Activated T-helper 1 cell treated with anti-CD3 and anti-CD28 coated beads, Interleukin-2, amount 50 U/mL, for 16 hours (primary cell): ENCODE measurements around the gene ST8SIA1.

ENCODE experiments used
- DNase-seq, 2 donors: peaks; one replicate each; pipeline ENCODE4 v3.0.0-alpha.2; 2020; ENCODE audit warnings: low read depth in 1 of 2, low spot score in 1 of 2

The ST8SIA1 gene

DNA sequence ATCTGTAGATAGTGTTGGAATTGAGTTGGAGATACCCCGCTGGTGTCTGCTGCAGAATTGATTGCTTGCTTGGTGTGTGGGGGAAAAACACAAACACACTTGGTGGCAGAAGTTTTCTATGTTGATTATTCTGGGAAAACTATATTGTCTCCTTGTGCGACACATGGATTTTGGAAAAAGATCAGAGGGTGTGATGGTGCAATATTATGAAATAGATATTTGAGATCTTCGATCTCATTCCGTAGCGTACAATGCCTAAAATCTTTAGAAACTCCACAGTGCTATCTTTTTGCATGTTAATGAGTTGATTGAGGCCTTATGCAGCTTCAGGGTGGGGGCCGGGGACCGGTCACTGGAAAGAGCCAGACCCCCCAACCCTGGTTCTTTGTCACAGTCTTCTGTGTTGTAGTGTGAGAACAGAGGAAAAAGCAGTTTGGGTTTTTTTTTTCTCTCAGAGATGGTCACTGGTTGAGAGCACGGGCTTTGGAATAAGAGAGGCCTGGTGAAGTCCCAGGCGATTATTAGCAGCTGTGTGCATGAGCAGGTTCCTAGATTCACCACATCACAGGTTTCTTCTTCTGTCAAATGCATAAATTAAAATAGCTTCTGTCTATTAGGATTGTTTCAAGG, 88.2 kb downstream of the ST8SIA1 start:
- DNase-seq = no peak

DNA sequence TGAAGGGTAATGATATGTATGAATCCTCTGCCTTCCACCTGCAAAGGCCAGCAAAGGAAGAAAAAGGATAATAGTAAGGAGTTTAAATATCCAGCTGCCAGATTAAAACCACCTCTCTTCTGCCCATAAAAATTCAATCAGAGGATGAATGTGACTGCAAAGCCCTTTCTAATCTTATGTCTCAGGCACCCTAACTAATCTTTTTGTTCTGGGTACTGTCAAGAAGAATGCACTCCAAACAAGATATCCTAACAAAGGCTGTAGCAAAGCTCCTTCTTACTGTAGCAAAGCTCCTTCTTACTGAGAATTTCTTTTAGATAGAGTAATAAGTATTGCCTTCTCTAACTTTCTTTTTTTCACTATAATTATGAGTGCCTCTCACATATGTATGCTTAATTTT, 91.8 kb downstream of the ST8SIA1 start:
- no peak for DNase-seq

DNA sequence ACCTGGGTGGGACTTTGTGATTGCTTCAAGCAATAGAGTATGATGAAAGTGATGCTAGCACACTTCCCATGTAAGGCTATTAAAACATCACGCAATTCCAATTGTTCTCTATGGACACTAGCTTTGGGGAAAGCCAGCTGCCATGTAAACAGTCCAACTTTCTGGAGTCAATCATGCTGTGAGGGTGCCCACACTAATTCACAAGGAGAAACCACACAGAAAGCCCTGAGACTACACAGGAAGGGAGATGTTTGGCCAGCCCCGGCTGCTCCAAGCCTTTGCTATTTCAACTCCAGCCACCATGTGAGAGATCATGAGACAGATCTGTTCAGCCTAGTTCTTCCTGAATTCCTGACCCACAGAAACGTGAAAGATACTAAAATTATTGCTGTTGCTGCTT, 96.3 kb downstream of the ST8SIA1 start:
- no peak for DNase-seq

DNA sequence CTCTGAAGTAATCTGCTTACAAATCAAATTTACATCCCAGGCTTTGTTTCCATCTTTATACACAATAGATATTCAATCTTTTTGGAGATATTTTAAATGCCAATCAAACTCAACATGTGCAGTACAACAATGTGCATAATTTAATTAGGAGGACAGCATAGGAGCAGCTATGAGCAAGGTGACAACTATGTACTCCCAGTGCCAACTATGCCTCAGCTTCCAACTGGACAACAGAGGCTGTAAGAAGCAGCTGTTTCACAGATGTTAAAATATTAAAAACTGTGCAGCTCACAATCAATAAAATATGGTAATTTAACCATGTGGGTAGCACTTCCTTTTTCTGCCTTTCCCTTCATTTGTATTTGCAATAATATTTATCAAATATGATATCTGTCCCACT, 99.9 kb downstream of the ST8SIA1 start:
- DNase-seq = no peak

DNA sequence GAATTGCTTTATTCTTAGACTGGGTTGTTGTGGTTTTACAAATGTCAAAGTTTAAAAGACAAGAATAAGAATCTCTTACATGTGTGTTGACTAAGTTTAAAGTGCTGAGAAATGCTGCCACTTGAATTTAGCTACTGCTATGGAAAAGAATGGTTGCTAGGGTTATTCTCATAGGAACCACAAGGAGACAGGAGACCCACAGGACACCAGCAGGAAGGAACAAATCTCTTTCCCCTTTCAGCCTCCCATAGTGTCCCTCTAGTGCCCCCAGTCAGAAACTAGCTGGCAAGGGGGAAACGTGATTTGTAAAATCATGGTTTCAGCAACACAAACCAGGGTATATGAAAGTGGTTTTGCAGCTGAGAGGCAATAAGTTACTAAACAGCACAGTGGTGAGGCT, 102.7 kb downstream of the ST8SIA1 start:
- DNase-seq = no peak

DNA sequence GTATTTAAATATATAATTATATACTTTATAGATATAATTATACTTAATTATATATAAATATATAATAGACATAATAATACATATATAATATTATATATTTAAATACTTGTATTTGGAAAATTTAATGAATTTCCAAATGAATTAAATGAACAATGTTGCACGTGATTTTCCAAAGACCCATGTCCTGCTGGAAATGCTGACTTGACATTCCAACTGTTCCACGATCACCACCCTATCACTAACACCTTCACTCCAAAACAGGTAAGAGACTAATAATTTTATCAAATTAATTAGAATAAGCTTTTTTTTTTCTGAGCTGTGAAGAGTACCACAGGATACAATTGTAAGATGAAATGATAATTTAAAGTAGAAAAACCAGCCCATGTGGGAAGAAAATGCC, 103.4 kb downstream of the ST8SIA1 start:
- DNase-seq = no peak

- no peak for DNase-seq
These were observed 104.2 kb downstream of the ST8SIA1 start for GRCh38 chr12:22230280-22230794.

GRCh38 chr12:22229652-22230279, 104.7 kb downstream of the ST8SIA1 start:
- no peak for DNase-seq

DNA sequence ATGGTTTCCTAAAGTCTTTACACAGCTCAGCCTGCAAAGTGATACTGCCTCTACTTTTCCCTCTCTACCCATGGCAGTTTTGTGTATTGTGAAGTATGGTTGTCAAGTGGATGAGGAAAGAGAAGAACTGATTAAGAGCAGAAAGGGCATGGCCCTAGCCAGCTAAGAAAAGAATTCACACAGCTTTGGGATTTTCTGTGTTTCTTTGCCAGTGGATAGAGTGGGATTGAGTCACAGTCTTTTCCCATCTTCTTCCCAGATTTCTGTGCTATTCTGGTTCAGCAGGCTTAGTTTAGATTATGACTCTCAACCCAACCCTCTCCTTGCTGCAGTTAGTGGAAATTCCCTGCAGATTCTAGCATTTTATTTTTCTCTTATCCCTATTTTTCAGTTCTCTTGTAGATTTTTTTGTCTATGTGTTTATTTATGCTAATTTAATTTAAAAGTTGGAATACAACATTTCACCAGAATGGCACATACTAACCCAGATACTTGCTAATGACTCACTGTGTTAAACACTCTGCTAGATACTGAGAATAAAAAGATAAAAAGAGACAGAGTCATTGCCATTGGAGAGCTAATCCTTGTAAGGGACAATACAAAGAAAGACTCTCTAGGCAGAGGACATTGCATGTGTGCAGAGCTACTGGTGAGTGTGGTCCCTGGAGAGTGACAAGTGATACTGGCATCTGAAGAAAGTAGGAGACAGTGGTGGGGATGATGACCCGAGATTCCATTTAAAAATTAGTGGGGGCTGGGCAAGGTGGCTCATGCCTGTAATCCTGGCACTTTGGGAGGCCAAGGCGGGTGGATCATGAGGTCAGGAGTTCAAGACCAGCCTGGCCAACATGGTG, 106.3 kb downstream of the ST8SIA1 start:
- no peak for DNase-seq

DNA sequence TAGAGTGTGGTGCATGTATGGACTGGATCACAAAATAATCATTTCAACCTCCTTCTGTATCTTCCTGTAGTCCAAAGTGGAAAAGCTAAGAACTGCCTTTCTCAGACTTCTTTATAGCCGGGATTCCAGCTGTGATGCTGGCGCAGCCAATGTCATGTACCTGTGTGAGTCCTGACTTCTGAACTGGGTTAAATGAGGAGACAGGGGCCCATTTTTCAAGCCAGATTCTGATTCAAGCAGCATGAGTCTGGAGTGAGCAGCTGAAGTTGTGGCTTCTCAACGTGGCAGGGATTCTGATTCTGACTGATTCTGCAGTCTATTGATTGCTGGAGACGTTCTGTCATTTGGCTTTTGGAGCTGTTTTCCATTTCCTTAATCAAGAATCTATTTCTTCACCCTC, 111.2 kb downstream of the ST8SIA1 start:
- DNase-seq = no peak

- DNase-seq = no peak
These were observed 117.0 kb downstream of the ST8SIA1 start for GRCh38 chr12:22217556-22217955.

DNA sequence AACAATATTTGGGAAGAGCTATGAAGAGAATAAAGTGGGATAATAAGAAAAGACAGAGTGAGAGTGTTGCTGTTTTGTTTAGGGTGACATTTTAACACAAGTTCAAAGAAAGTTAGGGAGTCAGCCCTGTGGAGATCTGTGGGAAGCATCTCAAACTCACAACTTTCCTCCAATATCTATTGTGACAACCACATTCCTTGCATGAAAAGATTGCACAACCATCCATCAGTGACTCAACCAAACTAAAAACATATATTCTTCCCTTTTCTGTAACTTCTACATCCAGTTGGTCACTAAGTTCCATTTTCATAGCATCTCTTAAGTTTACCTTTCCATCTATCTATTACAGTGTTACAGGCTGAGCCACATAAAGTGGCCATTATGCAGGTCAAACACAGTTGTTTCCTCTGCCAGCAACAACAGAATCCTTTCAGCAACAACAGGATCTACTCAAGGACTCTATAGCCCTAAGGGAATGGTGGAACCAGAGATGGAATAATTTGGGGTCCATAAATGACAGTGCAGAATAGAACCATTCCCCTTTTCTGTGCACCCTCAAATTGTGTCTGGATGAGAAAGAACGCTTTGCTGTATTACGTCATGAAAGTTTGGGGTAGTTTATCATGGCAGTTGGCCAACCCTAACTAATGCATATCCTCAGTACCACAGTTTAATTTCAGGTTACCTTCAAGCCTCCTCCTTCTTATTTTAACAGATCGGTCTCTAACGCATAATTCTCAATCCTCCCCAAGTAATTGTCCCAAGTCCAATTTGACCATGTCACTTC, 118.8 kb downstream of the ST8SIA1 start:
- DNase-seq = no peak

DNA sequence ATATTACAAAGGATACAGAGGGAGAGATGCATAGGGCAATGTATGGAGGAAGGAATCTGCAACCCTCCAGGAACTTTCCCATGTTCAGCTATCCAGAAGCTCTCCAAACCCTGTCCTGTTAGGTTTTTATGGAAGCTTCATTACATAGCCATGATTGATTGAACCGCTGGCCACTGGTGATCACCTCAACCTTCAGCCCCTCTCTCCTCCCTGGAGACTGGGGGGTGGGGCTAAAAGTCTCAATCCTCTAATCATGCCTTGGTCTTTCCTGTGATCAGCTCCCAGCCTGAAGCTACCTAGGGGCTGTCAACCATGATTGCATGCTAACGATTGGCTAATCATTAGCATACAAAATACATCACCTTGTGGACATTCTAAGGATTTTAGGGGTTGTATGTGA, 123.4 kb downstream of the ST8SIA1 start:
- DNase-seq = no peak

- no peak for DNase-seq
These were observed 125.1 kb downstream of the ST8SIA1 start for GRCh38 chr12:22209422-22209821.

DNA sequence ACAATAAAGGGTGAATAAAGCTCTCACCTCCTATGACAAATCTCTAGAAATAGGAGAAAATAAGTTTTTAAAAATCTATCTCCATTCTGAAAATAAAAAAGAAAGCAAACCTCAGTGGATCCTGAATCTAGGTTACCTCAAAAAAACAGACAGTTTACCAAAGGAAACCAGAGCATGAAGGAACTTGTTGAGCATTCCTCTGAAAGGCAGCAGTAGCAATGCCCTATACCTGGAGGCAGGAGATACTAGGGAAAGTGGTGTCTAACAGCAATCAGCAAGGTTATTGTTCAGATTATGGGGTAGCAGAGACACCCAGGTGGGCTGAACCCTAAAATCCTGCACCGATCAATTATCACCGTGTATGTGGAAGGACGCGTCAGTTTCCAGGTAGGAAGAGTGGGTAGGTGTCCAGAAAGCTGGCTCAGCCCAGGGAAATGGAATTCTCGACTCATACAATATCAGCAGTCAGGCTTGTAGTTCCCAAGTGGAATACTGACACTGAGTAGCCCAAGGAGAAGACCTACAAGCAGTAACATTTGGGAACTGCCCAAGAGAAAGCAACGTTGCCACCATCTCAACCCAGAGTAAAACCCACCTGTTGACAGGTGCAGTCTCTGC, 128.3 kb downstream of the ST8SIA1 start:
- DNase-seq = no peak

DNA sequence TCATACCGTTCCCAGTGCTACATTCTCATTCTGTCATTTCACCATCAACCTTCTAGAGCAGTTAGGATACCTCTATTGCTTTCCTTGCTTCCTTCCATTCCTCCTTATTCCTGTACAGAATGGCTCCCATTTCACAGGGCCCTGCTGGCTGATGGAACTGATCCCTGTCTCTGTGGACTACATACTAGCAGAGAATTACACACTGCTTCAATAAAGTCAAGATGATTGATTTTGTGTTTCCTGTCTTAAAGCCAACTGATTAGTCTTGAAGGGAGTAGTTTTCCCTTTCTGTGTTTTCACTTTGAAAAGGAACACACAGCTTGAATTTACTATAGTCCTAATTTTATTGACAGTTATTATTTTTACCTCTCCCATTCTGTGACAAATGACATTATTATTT, 130.1 kb downstream of the ST8SIA1 start:
- DNase-seq = no peak

GRCh38 chr12:22202847-22203246, 131.7 kb downstream of the ST8SIA1 start:
- DNase-seq = no peak

DNA sequence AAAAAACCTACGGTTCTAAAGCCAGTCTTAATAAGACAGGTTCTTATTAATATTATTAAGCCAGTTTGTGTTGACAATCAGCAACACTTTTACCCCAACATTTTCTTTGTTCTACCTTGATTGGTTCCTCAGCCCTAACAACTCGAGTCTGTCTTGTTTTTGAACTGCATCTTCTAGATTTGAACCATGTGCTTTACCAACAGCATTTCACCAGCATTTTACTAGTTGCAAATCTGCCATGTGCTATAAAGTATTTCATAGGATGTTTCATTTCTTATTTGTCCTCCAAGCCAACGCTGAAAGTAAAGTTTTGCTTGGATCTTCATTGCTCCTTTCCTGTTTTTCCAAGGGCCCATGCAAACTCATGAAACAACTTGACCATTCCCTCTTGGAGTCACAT, 133.4 kb downstream of the ST8SIA1 start:
- no peak for DNase-seq

DNA sequence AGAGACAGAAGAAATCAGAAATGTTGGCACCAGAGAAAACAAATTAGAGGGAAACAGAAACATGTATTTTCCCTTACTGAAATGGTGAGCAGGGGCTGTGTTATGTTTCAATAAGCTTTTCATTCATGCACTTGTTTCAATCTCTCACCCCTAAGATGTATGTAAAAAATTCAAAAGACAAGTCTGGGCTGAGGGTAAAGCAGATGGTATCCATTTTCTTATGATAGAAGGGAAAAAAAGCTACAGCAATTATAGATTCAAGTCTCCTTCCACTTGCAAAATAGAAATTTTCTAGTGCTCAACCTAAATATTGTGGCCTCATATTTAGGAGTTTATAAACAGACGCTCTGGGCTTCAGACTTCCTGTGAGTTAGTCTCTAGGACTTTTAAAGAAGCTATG, 138.3 kb downstream of the ST8SIA1 start:
- DNase-seq = no peak

DNA sequence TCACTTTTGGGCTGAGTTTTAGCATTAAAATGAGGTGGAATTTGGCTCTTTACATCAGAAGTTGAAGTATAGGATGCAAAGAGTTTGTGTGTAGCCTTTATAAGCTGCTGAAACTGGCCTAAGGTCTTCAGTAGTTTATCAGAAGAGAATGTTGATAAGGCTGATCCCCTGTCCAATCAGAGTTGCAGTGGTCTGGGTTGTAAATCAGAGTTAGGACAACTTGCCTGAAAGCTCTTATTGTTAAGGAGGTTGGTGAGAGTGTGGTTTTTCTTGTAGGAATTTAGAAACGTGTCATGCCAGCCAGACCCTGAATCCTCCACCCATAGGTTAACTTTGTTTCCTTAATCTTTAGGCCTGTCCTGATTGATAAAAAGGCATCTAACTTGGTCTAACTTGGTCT, 143.5 kb downstream of the ST8SIA1 start:
- DNase-seq = no peak

DNA sequence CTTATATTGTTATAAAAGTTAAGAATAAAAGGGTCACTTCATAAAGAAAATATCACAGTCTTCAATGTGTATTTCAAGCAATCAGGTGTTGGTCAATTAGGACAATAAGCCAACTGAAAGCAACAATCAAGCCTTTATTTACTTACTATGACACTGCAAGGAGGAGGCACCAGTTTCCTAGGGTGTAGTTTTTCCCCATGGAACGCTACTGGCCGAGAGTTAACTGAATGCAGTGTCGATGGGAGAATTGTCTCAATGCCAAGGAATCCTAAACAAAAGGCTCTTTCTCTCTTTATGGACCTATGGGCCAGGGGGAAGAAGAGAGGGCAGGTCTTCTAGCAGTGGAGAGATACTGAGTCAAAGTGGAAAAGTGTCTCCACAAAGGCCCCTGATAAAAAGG, 146.1 kb downstream of the ST8SIA1 start:
- no peak for DNase-seq
